Stimulated activated CD4-positive, alpha-beta T cell treated with anti-CD3 and anti-CD28 coated beads, Interleukin-4, amount 100 ng/mL, for 4 hours (primary cell): ENCODE data around the gene SRSF3.
"Not testable (repeated sequence)": the region's sequence is repeated elsewhere in the genome, so short reads cannot be mapped to it uniquely, and the experiment has no call there.

Experiments
- DNase-seq, 2 experiments: peaks; one replicate each; pipeline ENCODE4 v3.0.0-alpha.2; 2020

SRSF3 gene

GRCh38 chr6:36605560-36606391 lies 11.6 kb downstream of the SRSF3 start:
- no peak for DNase-seq

- not testable (repeated sequence) for DNase-seq
These were observed 13.1 kb downstream of the SRSF3 start for GRCh38 chr6:36607305-36607682.

- no peak for DNase-seq
These were observed 13.7 kb downstream of the SRSF3 start for GRCh38 chr6:36607683-36608386.

GRCh38 chr6:36608788-36609563 lies 14.8 kb downstream of the SRSF3 start:
- DNase-seq, result no peak

- no peak for DNase-seq
These were observed 15.4 kb downstream of the SRSF3 start for GRCh38 chr6:36609582-36609981.

GRCh38 chr6:36610041-36610955 lies 16.1 kb downstream of the SRSF3 start:
- DNase-seq, result no peak

GRCh38 chr6:36610956-36611336 lies 16.8 kb downstream of the SRSF3 start:
- DNase-seq, result no peak

- not testable (repeated sequence) for DNase-seq
These were observed 17.5 kb downstream of the SRSF3 start for GRCh38 chr6:36611679-36612078.

GRCh38 chr6:36612101-36612625 lies 18.0 kb downstream of the SRSF3 start:
- DNase-seq, result no peak

GRCh38 chr6:36613200-36613995 lies 19.2 kb downstream of the SRSF3 start:
- DNase-seq, result no peak

GRCh38 chr6:36615018-36615761 lies 21.0 kb downstream of the SRSF3 start:
- DNase-seq, result peak in 1 of 2 experiments; percentile 24

- DNase-seq, result no peak
These were observed 22.8 kb downstream of the SRSF3 start for GRCh38 chr6:36616893-36617521.

GRCh38 chr6:36618366-36619355 lies 24.5 kb downstream of the SRSF3 start:
- DNase-seq, result no peak

- no peak for DNase-seq
These were observed 27.3 kb downstream of the SRSF3 start for GRCh38 chr6:36621371-36621855.

- no peak for DNase-seq
These were observed 28.9 kb downstream of the SRSF3 start for GRCh38 chr6:36622901-36623546.

- DNase-seq, result peak; percentile 66 to 70
These were observed 29.6 kb downstream of the SRSF3 start for GRCh38 chr6:36623547-36624459.
